HL-60 (cell line): ENCODE data around the gene BPIFA2.

ENCODE experiments used
- POLR2AphosphoS5 ChIP-seq: IDR thresholded peaks from 2 replicates; pipeline ENCODE4 v1.6.1; 2012; ENCODE audit warnings: low read depth
- TF ChIP-seq, protein P1 (sequence below): IDR thresholded peaks from one replicate; pipeline ENCODE4 v1.5.1; 2011; ENCODE audit warnings: low read length, control low read depth, inconsistent platforms; ENCODE audit not compliant: insufficient read depth

DNA sequence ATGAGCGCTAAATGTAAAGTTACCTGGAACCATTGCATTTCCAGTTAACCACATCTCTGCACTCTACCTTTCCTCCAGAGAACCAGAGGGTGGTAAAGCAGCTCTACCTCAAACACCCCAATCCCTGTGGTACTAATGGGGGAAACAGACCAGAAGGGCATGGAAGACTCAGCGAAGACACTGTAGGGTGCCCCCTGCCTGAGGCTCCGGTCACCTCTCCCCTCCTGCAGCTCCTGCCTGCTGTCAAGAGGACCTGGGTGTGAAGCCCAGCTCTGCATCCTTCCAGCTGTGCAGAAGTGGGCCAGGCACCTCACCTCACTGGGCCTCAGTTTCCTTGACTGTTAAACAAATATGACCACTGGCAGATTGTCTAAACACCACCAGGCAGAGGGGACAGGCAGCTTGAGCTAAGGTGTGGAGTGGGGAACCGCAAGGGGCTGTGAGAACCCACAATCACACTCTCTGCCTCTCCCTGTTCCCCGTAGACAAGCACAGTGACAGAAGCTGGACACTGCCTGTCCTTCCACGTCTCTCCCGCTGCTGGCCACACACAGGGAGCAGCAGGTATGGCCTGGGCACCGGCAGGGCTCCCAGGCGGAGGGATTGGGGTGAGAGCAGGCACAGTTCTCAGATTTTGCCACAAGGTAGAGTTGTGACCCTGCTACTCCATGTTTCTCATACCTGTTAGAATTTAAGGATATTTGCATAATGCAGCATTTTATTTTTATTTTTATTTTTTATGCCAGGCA is 9.1 kb upstream of the BPIFA2 start:
- TF ChIP-seq, protein P1, sequence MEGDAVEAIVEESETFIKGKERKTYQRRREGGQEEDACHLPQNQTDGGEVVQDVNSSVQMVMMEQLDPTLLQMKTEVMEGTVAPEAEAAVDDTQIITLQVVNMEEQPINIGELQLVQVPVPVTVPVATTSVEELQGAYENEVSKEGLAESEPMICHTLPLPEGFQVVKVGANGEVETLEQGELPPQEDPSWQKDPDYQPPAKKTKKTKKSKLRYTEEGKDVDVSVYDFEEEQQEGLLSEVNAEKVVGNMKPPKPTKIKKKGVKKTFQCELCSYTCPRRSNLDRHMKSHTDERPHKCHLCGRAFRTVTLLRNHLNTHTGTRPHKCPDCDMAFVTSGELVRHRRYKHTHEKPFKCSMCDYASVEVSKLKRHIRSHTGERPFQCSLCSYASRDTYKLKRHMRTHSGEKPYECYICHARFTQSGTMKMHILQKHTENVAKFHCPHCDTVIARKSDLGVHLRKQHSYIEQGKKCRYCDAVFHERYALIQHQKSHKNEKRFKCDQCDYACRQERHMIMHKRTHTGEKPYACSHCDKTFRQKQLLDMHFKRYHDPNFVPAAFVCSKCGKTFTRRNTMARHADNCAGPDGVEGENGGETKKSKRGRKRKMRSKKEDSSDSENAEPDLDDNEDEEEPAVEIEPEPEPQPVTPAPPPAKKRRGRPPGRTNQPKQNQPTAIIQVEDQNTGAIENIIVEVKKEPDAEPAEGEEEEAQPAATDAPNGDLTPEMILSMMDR = no peak
- no peak for TF ChIP-seq POLR2AphosphoS5
